SK-N-SH (cell line): ENCODE results near the gene NRGN. TPM values are rescaled to one million over a fixed set of nuclear protein-coding genes. Genes with fewer than 3 reads are reported as not detected.

Experiments
- CTCF ChIA-PET: fragments of 300-600, 350-600 bp; formaldehyde crosslinking; extraction: SDS; loops from one replicate; lab custom pipeline; 2021; lab: Yijun Ruan, JAX
- POLR2A ChIA-PET: fragments of 350-600 bp; sonication (Branson Sonifier 250); formaldehyde crosslinking; extraction: SDS; loops from one replicate; lab custom pipeline; 2020; ENCODE audit warnings: antibody characterized with exemption, inconsistent platforms; lab: Yijun Ruan, JAX
- DNase-seq: peaks from one replicate; pipeline ENCODE4 v3.0.0; 2012
- H2AFZ ChIP-seq: fragments of 200-600 bp; sonication (generic); 2 replicates; pipeline ENCODE4 v1.8.1; 2016; ENCODE audit warnings: antibody characterized with exemption, mild to moderate bottlenecking, low read depth
- H3F3A ChIP-seq: fragments of 200-600 bp; sonication (generic); replicated peaks from 2 replicates; pipeline ENCODE3; 2016; ENCODE audit warnings: antibody characterized with exemption, mild to moderate bottlenecking; ENCODE audit not compliant: insufficient read depth
- H3K27ac ChIP-seq, 2 experiments: fragments of 200-500 bp in 1 of 2; fragments of 200-600 bp in 1 of 2; sonication (Bioruptor generic) in 1 of 2; sonication (generic), shearing (Covaris generic) in 1 of 2; 2 replicates each; pipeline versions ENCODE4 v1.5.1 to v1.6.1; 2014 to 2016; ENCODE audit warnings: low read depth in 2 of 2, inconsistent platforms in 1 of 2, low read length in 1 of 2, mild to moderate bottlenecking in 1 of 2, mixed read lengths in 1 of 2
- H3K27me3 ChIP-seq: fragments of 200-600 bp; sonication (generic), shearing (Covaris generic); 2 replicates; pipeline ENCODE4 v1.6.1; 2016; ENCODE audit warnings: mixed run types; ENCODE audit not compliant: insufficient read depth
- H3K36me3 ChIP-seq, 2 experiments: fragments of 200-500 bp in 1 of 2; fragments of 200-600 bp in 1 of 2; sonication (Bioruptor generic) in 1 of 2; sonication (generic) in 1 of 2; replicated peaks in 1 of 2; 2 replicates each; pipeline versions ENCODE3 to v1.5.1; 2014 to 2016; ENCODE audit warnings: low read length in 1 of 2, mild to moderate bottlenecking in 1 of 2; ENCODE audit not compliant: insufficient read depth in 2 of 2, control insufficient read depth in 1 of 2
- H3K4me1 ChIP-seq, 2 experiments: fragments of 200-500 bp in 1 of 2; fragments of 200-600 bp in 1 of 2; sonication (Bioruptor generic) in 1 of 2; sonication (generic), shearing (Covaris generic) in 1 of 2; 2 replicates each; pipeline versions ENCODE4 v1.5.1 to v1.6.1; 2014 to 2016; ENCODE audit warnings: low read depth in 1 of 2, low read length in 1 of 2, mixed run types in 1 of 2; ENCODE audit not compliant: insufficient read depth in 2 of 2, control insufficient read depth in 1 of 2
- H3K4me2 ChIP-seq: fragments of 200-600 bp; sonication (generic), shearing (Covaris generic); 2 replicates; pipeline ENCODE4 v1.6.1; 2017; ENCODE audit warnings: mixed run types
- H3K4me3 ChIP-seq, 2 experiments: fragments of 200-500 bp in 1 of 2; fragments of 200-600 bp in 1 of 2; sonication (Bioruptor generic) in 1 of 2; sonication (generic), shearing (Covaris generic) in 1 of 2; 2 replicates each; pipeline versions ENCODE4 v1.5.1 to v1.8.1; 2014 to 2016; ENCODE audit warnings: low read depth in 2 of 2, inconsistent platforms in 1 of 2, low read length in 1 of 2, mild to moderate bottlenecking in 1 of 2, mixed read lengths in 1 of 2, moderate library complexity in 1 of 2
- H3K79me2 ChIP-seq: fragments of 200-600 bp; sonication (generic); 2 replicates; pipeline ENCODE4 v1.8.1; 2017; ENCODE audit warnings: mild to moderate bottlenecking; ENCODE audit not compliant: insufficient read depth
- H3K9ac ChIP-seq: fragments of 200-600 bp; sonication (generic); 2 replicates; pipeline ENCODE4 v1.6.1; 2017; ENCODE audit warnings: mixed run types
- H3K9me2 ChIP-seq: fragments of 200-600 bp; sonication (generic); 2 replicates; pipeline ENCODE4 v1.6.1; 2017; ENCODE audit warnings: mixed run types
- H3K9me3 ChIP-seq: fragments of 200-600 bp; sonication (generic); 2 replicates; pipeline ENCODE4 v1.6.1; 2017; ENCODE audit warnings: mixed run types, mild to moderate bottlenecking, moderate library complexity
- H4K20me1 ChIP-seq: fragments of 200-600 bp; sonication (generic); 2 replicates; pipeline ENCODE4 v1.6.1; 2017; ENCODE audit warnings: mild to moderate bottlenecking, mixed run types; ENCODE audit not compliant: insufficient read depth
- ELF1 ChIP-seq: IDR thresholded peaks from 2 replicates; pipeline ENCODE4 v1.4.0; 2012
- EP300 ChIP-seq, 2 experiments: IDR thresholded peaks; 2 replicates each; pipeline versions ENCODE4 v1.4.0 to v1.6.1; 2012; ENCODE audit warnings: borderline replicate concordance in 1 of 2, low read depth in 1 of 2, low read length in 1 of 2
- EZH2phosphoT487 ChIP-seq: fragments of 200-600 bp; sonication (generic); IDR thresholded peaks from 2 replicates; pipeline ENCODE4 v1.6.1; 2017; ENCODE audit warnings: low read depth, mixed run types, mild to moderate bottlenecking, antibody characterized with exemption, moderate library complexity, borderline replicate concordance
- FOSL2 ChIP-seq: IDR thresholded peaks from 2 replicates; pipeline ENCODE4 v1.4.0; 2012; ENCODE audit warnings: low read depth, mild to moderate bottlenecking, moderate library complexity, borderline replicate concordance
- FOXJ3 ChIP-seq: sonication (generic); formaldehyde crosslinking; IDR thresholded peaks from 2 replicates; pipeline ENCODE4 v1.5.1; 2020; ENCODE audit warnings: mild to moderate bottlenecking, missing genetic modification reagents
- GABPA ChIP-seq: IDR thresholded peaks from 2 replicates; pipeline ENCODE4 v1.4.0; 2012; ENCODE audit warnings: low read depth, mild to moderate bottlenecking
- GATA2 ChIP-seq: sonication (generic); formaldehyde crosslinking; IDR thresholded peaks from 2 replicates; pipeline ENCODE4 v1.5.0; 2020; ENCODE audit warnings: mild to moderate bottlenecking, missing genetic modification reagents
- JUND ChIP-seq: IDR thresholded peaks from 2 replicates; pipeline ENCODE4 v1.4.0; 2012
- MEF2A ChIP-seq: IDR thresholded peaks from 2 replicates; pipeline ENCODE4 v1.4.0; 2012; ENCODE audit warnings: low read depth, borderline replicate concordance
- MXI1 ChIP-seq: IDR thresholded peaks from 2 replicates; pipeline ENCODE4 v1.6.1; 2012; ENCODE audit warnings: mild to moderate bottlenecking, low read depth, low read length, improper control_type of control experiment
- NFIC ChIP-seq: IDR thresholded peaks from 2 replicates; pipeline ENCODE4 v1.4.0; 2012; ENCODE audit warnings: borderline replicate concordance
- NRF1 ChIP-seq: IDR thresholded peaks from 2 replicates; pipeline ENCODE4 v1.6.1; 2012; ENCODE audit warnings: low read depth, mild to moderate bottlenecking, low read length
- SIN3A ChIP-seq: IDR thresholded peaks from 2 replicates; pipeline ENCODE4 v1.6.1; 2012; ENCODE audit warnings: low read depth, mild to moderate bottlenecking, low read length, moderate library complexity, borderline replicate concordance
- SMC3 ChIP-seq: IDR thresholded peaks from 2 replicates; pipeline ENCODE4 v1.6.1; 2012; ENCODE audit warnings: low read depth, low read length, improper control_type of control experiment
- TCF12 ChIP-seq: IDR thresholded peaks from 2 replicates; pipeline ENCODE4 v1.4.0; 2012
- TEAD4 ChIP-seq: IDR thresholded peaks from 2 replicates; pipeline ENCODE4 v1.4.0; 2012; ENCODE audit warnings: mild to moderate bottlenecking, borderline replicate concordance; ENCODE audit not compliant: insufficient read depth
- YY1 ChIP-seq: IDR thresholded peaks from 2 replicates; pipeline ENCODE4 v1.4.0; 2012; ENCODE audit warnings: low read depth, mild to moderate bottlenecking
- WGBS: methylation state at CpG from one replicate; pipeline ENCODE4 v1.1.6; 2017; ENCODE audit warnings: low lambda C conversion rate; 5-methylcytosine and 5-hydroxymethylcytosine counted together
- polyA plus RNA-seq, 3 experiments: library from polyadenylated mRNA; depleted of rRNA; stranded (reverse); fragments of >200 nt; gene quantifications; 2 replicates each; pipeline ENCODE4 v1.2.3, GENCODE V29; 2012
- TF ChIP-seq, protein P1 (sequence below): fragments of 150-350 bp; IDR thresholded peaks from 2 replicates; pipeline ENCODE4 v1.6.1; 2016; ENCODE audit warnings: mild to moderate bottlenecking, low read depth, low read length
- TF ChIP-seq, protein P2 (sequence below): IDR thresholded peaks from 2 replicates; pipeline ENCODE4 v1.6.1; 2012; ENCODE audit warnings: mild to moderate bottlenecking, low read depth, low read length, moderate library complexity

Gene NRGN
- polyA plus RNA-seq, 1 of the 3 experiments (the other 2 are of a cell fraction): 6.8 TPM

DNA sequence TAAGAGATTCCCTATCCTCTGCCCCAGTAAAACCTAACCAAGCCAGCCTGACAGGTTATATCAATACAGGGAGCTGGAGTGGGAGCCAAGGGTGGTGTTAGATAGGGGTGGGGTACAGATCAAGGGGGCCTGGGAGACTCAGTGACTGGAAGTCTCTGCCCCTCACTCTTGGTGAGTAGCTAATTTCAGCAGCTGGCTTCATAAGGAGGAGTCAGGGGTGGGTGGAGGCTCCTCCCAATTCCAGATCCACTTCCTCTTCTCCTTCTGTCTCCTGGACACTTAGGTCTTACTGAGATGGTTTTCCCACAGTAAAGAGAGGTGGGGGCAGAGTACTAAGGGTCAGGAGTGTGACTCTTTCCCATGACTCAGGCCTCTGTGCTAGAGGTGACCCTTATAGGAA lies 13.5 kb downstream of the NRGN start:
- no peaks in the 10 kb centered on the region for H3K9me2 ChIP-seq
- no peak for TF ChIP-seq TEAD4
- TF ChIP-seq ELF1: no peak
- TF ChIP-seq JUND: no peak
- no peak for TF ChIP-seq SMC3
- TF ChIP-seq NFIC: no peak
- no peak for TF ChIP-seq NRF1
- TF ChIP-seq, all 33 proteins: peak for 0
- H3K79me2 ChIP-seq: no peaks in the 10 kb centered on the region
- CTCF ChIA-PET: interaction anchor here (1.0 to 5.3 kb wide), 5 partner anchors 10 to 114 kb away, joined by 3 to 31 read pairs (median 9); partner anchors contain the start of genes ESAM and NRGN
- no peak overlapping the region for H3K4me3 ChIP-seq
- no peaks in the 10 kb centered on the region for H3K36me3 ChIP-seq
- H3K9me3 ChIP-seq: no peaks in the 10 kb centered on the region
- no peak overlapping the region for H3K9ac ChIP-seq
- H4K20me1 ChIP-seq: no peaks in the 10 kb centered on the region
- POLR2A ChIA-PET: interaction anchor here (0.6 kb wide), 1 partner anchor 98 kb away, joined by 4 read pairs; no protein-coding TSS in a partner anchor
- peak; percentile 27 for DNase-seq
- H2AFZ ChIP-seq: no peak overlapping the region
- H3K4me2 ChIP-seq: no peak overlapping the region
- H3K27me3 ChIP-seq: no peaks in the 10 kb centered on the region
- H3K4me1 ChIP-seq: no peaks in the 10 kb centered on the region; a peak in 1 of 4 replicates
- no peak overlapping the region for H3K27ac ChIP-seq
- H3F3A ChIP-seq: peaks cover 6% of the 10 kb centered on the region

DNA sequence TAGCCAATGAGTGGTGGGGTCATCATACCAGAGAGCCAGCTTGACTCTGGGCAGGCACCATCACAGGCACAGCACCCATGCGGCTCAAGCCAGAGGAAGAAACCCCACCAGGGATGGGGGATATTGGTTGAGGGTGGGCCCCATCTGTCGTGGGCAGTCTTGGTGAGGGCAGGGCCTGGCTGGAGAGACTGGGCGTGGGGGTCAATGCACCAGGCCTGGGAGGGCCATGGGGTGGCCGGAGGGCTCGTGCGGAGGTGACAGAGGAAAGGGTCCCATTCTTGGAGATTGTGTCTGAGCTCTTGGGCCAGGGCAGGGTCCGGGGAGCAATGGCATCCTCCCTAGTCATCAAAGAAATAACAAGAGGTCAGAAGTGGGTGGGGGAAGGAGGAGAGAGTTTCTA lies 13.9 kb downstream of the NRGN start:
- peak; percentile 25 for DNase-seq
- Histone ChIP-seq H2AFZ (no peak overlapping the region), H3K36me3 (no peaks in the 10 kb centered on the region), H3K9me2 (no peaks in the 10 kb centered on the region), H3K9ac (no peak overlapping the region)
- WGBS: 92% methylated on average over 4 of the region's 7 CpGs
- CTCF ChIA-PET: interaction anchor here (0.6 to 5.3 kb wide), 4 partner anchors 10 to 84 kb away, joined by 3 to 31 read pairs (median 6); partner anchors contain the start of genes ESAM and NRGN
- TF ChIP-seq EZH2phosphoT487 (no peak), SIN3A (no peak), JUND (no peak)
- TF ChIP-seq, all 33 proteins: peak for 0
- Histone ChIP-seq H3K9me3 (no peaks in the 10 kb centered on the region), H3F3A (peaks cover 6% of the 10 kb centered on the region), H4K20me1 (no peaks in the 10 kb centered on the region), H3K27me3 (no peaks in the 10 kb centered on the region), H3K79me2 (no peaks in the 10 kb centered on the region), H3K4me3 (no peak overlapping the region), H3K4me2 (no peak overlapping the region), H3K4me1 (no peaks in the 10 kb centered on the region; a peak in 1 of 4 replicates), H3K27ac (no peak overlapping the region)
- POLR2A ChIA-PET: no interaction called here

DNA sequence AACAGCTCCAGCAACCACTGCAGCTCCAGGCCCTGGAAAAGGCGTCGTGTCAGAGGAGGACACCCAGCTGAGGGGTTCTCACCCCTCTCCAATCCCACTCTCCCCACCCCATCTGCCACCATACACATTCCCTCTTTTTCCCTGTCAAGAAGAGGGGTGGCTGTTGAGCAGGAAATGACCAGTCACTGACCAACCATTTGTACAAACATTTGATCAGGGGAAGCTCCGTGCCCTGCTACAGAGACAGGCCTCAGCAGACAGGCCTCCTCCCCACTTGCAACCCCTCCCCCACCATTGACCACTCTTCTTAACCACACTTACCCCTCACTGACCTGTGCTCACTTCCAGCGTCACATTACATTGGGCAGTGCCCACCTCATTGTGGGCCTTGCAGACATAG lies 14.6 kb downstream of the NRGN start:
- peak; percentile 19 for DNase-seq
- Histone ChIP-seq H3K27ac (no peak overlapping the region), H4K20me1 (no peaks in the 10 kb centered on the region), H3K36me3 (no peaks in the 10 kb centered on the region), H3K27me3 (no peaks in the 10 kb centered on the region), H3K9ac (no peak overlapping the region), H3K9me3 (no peaks in the 10 kb centered on the region), H3K4me1 (no peaks in the 10 kb centered on the region; a peak in 1 of 4 replicates), H3K9me2 (no peaks in the 10 kb centered on the region), H3K79me2 (no peaks in the 10 kb centered on the region), H3F3A (peaks cover 6% of the 10 kb centered on the region), H3K4me2 (no peak overlapping the region), H3K4me3 (no peak overlapping the region), H2AFZ (no peak overlapping the region)
- ChIA-PET CTCF (interaction anchor here (0.6 to 5.3 kb wide), 3 partner anchors 9 to 15 kb away, joined by 3 to 31 read pairs (median 3); partner anchors contain the start of genes ESAM and NRGN), POLR2A (interaction anchor here (0.6 kb wide), 1 partner anchor 10 kb away, joined by 3 read pairs; no protein-coding TSS in a partner anchor)
- 100% methylated on average over 4 of the region's 4 CpGs for WGBS
- TF ChIP-seq EZH2phosphoT487 (no peak), YY1 (no peak), FOSL2 (no peak), MEF2A (no peak), GABPA (no peak), NRF1 (no peak), EP300 (IDR thresholded peaks at IDR 0.05; ENCODE audit: borderline replicate concordance in 1 of 2, low read depth in 1 of 2, low read length in 1 of 2) (no peak), SIN3A (no peak), GATA2 (CRISPR knock-in tag) (no peak), FOXJ3 (CRISPR knock-in tag) (no peak), MXI1 (no peak), ELF1 (no peak), TCF12 (no peak)
- TF ChIP-seq, protein P1, sequence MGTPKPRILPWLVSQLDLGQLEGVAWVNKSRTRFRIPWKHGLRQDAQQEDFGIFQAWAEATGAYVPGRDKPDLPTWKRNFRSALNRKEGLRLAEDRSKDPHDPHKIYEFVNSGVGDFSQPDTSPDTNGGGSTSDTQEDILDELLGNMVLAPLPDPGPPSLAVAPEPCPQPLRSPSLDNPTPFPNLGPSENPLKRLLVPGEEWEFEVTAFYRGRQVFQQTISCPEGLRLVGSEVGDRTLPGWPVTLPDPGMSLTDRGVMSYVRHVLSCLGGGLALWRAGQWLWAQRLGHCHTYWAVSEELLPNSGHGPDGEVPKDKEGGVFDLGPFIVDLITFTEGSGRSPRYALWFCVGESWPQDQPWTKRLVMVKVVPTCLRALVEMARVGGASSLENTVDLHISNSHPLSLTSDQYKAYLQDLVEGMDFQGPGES: no peak
- TF ChIP-seq, protein P2, sequence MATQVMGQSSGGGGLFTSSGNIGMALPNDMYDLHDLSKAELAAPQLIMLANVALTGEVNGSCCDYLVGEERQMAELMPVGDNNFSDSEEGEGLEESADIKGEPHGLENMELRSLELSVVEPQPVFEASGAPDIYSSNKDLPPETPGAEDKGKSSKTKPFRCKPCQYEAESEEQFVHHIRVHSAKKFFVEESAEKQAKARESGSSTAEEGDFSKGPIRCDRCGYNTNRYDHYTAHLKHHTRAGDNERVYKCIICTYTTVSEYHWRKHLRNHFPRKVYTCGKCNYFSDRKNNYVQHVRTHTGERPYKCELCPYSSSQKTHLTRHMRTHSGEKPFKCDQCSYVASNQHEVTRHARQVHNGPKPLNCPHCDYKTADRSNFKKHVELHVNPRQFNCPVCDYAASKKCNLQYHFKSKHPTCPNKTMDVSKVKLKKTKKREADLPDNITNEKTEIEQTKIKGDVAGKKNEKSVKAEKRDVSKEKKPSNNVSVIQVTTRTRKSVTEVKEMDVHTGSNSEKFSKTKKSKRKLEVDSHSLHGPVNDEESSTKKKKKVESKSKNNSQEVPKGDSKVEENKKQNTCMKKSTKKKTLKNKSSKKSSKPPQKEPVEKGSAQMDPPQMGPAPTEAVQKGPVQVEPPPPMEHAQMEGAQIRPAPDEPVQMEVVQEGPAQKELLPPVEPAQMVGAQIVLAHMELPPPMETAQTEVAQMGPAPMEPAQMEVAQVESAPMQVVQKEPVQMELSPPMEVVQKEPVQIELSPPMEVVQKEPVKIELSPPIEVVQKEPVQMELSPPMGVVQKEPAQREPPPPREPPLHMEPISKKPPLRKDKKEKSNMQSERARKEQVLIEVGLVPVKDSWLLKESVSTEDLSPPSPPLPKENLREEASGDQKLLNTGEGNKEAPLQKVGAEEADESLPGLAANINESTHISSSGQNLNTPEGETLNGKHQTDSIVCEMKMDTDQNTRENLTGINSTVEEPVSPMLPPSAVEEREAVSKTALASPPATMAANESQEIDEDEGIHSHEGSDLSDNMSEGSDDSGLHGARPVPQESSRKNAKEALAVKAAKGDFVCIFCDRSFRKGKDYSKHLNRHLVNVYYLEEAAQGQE: no peak
